GM19193 (cell line): Measurements from ENCODE around the gene ATOH1.

ENCODE experiments used
- POLR2A ChIP-seq: IDR thresholded peaks from 4 replicates; pipeline ENCODE4 v1.6.1; 2011; ENCODE audit not compliant: insufficient read depth, insufficient read length; ENCODE audit errors: extremely low read depth

The ATOH1 gene

GRCh38 chr4:93870876-93871458 lies 42.4 kb downstream of the ATOH1 start:
- TF ChIP-seq POLR2A: no peak

- no peak for TF ChIP-seq POLR2A
Measured at GRCh38 chr4:93876754-93877153, 48.2 kb downstream of the ATOH1 start.

- no peak for TF ChIP-seq POLR2A
Measured at GRCh38 chr4:93878566-93878965, 50.0 kb downstream of the ATOH1 start.

- TF ChIP-seq POLR2A: no peak
Measured at GRCh38 chr4:93879919-93880318, 51.4 kb downstream of the ATOH1 start.
